Activated T-cell treated with anti-CD3 and anti-CD28 coated beads, Interleukin-2, amount 50 U/mL, for 24 hours (primary cell): Measurements from ENCODE around the gene SEPHS1.
A peak's percentile ranks its signal among the peaks of the same experiment; 100 is the strongest.
"Not testable (repeated sequence)": the region's sequence is repeated elsewhere in the genome, so short reads cannot be mapped to it uniquely, and the experiment has no call there.

Source experiments
- DNase-seq: peaks from one replicate; pipeline ENCODE4 v3.0.0-alpha.2; 2020
- H3K27ac Mint-ChIP-seq: 2 replicates; pipeline ENCODE4 v1.8.0; 2020; ENCODE audit warnings: mild to moderate bottlenecking, mixed read lengths
- H3K27me3 Mint-ChIP-seq: 2 replicates; pipeline ENCODE4 v1.8.0; 2020; ENCODE audit warnings: mixed read lengths
- H3K36me3 Mint-ChIP-seq: 2 replicates; pipeline ENCODE4 v1.8.0; 2020; ENCODE audit warnings: low read depth, mixed read lengths
- H3K4me1 Mint-ChIP-seq: 2 replicates; pipeline ENCODE4 v1.8.0; 2020; ENCODE audit warnings: low read depth, mixed read lengths
- H3K4me3 Mint-ChIP-seq: 2 replicates; pipeline ENCODE4 v1.8.0; 2020; ENCODE audit warnings: mild to moderate bottlenecking, moderate library complexity, mixed read lengths
- H3K9me3 Mint-ChIP-seq: 2 replicates; pipeline ENCODE4 v1.8.0; 2020; ENCODE audit warnings: mixed read lengths

The SEPHS1 gene

GRCh38 chr10:13298748-13299436, 49.2 kb downstream of the SEPHS1 start:
- H3K9me3 Mint-ChIP-seq, result no peaks in the 10 kb centered on the region
- H3K4me3 Mint-ChIP-seq, result peak overlapping the region; percentile 71
- no peak overlapping the region for H3K27ac Mint-ChIP-seq
- DNase-seq, result no peak
- H3K27me3 Mint-ChIP-seq, result no peaks in the 10 kb centered on the region
- H3K36me3 Mint-ChIP-seq, result peaks cover 11% of the 10 kb centered on the region
- peaks cover 29% of the 10 kb centered on the region for H3K4me1 Mint-ChIP-seq

DNA sequence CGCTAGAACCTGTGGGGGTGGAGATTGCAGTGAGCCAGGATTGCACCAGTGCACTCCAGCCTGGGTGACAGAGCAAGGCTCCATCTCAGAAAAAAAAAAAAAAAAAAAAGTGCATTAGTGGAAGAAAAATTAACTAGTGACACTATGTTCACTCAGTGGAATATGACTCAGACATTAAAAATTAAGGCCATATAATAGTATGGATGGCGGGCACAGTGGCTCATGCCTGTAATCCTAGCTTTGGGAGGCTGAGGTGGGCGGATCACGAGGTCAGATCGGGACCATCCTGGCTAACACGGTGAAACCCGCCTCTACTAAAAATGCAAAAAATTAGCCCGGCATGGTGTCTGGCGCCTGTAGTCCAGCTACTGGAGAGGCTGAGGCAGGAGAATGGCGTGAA, 51.6 kb downstream of the SEPHS1 start:
- peaks cover 16% of the 10 kb centered on the region for H3K4me1 Mint-ChIP-seq
- DNase-seq, result no peak
- H3K9me3 Mint-ChIP-seq, result no peaks in the 10 kb centered on the region

DNA sequence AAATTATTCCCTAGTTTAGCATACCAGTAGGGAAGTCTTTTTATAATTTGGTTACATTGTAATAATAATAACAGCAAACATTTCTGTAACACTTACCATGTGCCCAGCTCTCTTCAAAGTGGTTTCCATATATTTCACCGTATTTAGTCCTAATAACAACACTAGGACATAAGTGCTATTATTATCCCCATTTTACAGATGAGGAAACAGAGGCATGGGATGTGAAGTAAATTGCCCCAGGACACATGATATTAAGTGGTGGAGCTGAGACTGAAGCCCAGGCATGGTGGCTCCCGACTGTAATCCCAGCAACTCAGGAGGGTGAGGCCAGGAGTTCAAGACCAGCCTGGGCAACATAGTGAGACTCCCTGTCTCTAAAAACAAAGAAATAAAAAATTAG, 53.3 kb downstream of the SEPHS1 start:
- H3K9me3 Mint-ChIP-seq, result no peaks in the 10 kb centered on the region
- no peak overlapping the region for H3K4me3 Mint-ChIP-seq
- H3K27ac Mint-ChIP-seq, result no peak overlapping the region
- peaks cover 18% of the 10 kb centered on the region for H3K36me3 Mint-ChIP-seq
- peaks cover 5% of the 10 kb centered on the region for H3K4me1 Mint-ChIP-seq
- no peaks in the 10 kb centered on the region for H3K27me3 Mint-ChIP-seq
- no peak for DNase-seq

More for the DNA sequence above, 51.6 kb downstream of the SEPHS1 start:
- H3K4me3 Mint-ChIP-seq, result no peak overlapping the region
- H3K36me3 Mint-ChIP-seq, result peaks cover 18% of the 10 kb centered on the region
- no peak overlapping the region for H3K27ac Mint-ChIP-seq
- no peaks in the 10 kb centered on the region for H3K27me3 Mint-ChIP-seq

- Mint-ChIP-seq H3K4me1 (peaks cover 4% of the 10 kb centered on the region), H3K27me3 (no peaks in the 10 kb centered on the region), H3K27ac (no peak overlapping the region), H3K36me3 (peaks cover 27% of the 10 kb centered on the region), H3K4me3 (no peak overlapping the region), H3K9me3 (no peaks in the 10 kb centered on the region)
- no peak for DNase-seq
Observed at GRCh38 chr10:13291821-13292773, 56.0 kb downstream of the SEPHS1 start.

- H3K9me3 Mint-ChIP-seq, result no peaks in the 10 kb centered on the region
- H3K4me1 Mint-ChIP-seq, result peaks cover 4% of the 10 kb centered on the region
- H3K36me3 Mint-ChIP-seq, result peaks cover 29% of the 10 kb centered on the region
- no peak overlapping the region for H3K27ac Mint-ChIP-seq
- DNase-seq, result no peak
- H3K4me3 Mint-ChIP-seq, result no peak overlapping the region
- H3K27me3 Mint-ChIP-seq, result no peaks in the 10 kb centered on the region
Observed at GRCh38 chr10:13291061-13291460, 57.0 kb downstream of the SEPHS1 start.

GRCh38 chr10:13284050-13284449, 64.0 kb downstream of the SEPHS1 start:
- Mint-ChIP-seq H3K27ac (no peak overlapping the region), H3K9me3 (no peaks in the 10 kb centered on the region), H3K36me3 (peaks cover 39% of the 10 kb centered on the region), H3K4me3 (no peak overlapping the region), H3K4me1 (peaks cover 6% of the 10 kb centered on the region), H3K27me3 (no peaks in the 10 kb centered on the region)
- no peak for DNase-seq

DNA sequence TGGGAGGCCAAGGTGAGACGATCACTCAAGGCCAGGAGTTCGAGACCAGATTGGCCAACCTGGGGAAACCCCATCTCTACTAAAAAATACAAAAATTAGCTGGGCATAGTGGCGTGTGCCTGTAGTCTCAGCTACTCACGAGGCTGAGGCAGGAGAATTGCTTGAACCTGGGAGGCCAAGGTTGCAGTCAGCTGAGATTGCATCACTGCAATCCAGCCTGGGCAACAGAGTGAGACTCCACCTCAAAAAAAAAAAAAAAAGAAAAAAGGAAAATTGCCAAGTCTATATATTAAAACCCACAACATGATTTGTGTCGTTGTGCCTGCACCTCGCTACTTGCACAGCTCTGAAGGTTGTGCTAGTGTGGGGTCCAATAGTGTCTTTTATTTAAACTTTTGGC, 65.7 kb downstream of the SEPHS1 start:
- H3K27ac Mint-ChIP-seq, H3K4me1 Mint-ChIP-seq, H3K9me3 Mint-ChIP-seq, H3K4me3 Mint-ChIP-seq, H3K27me3 Mint-ChIP-seq, DNase-seq: not testable (repeated sequence)
- peaks cover 30% of the 10 kb centered on the region for H3K36me3 Mint-ChIP-seq

GRCh38 chr10:13276749-13277365, 71.2 kb downstream of the SEPHS1 start:
- H3K27me3 Mint-ChIP-seq, result no peaks in the 10 kb centered on the region
- DNase-seq, result no peak
- H3K9me3 Mint-ChIP-seq, result no peaks in the 10 kb centered on the region
- H3K4me1 Mint-ChIP-seq, result no peaks in the 10 kb centered on the region
- H3K36me3 Mint-ChIP-seq, result peaks cover 21% of the 10 kb centered on the region
- H3K4me3 Mint-ChIP-seq, result no peak overlapping the region
- H3K27ac Mint-ChIP-seq, result no peak overlapping the region

DNA sequence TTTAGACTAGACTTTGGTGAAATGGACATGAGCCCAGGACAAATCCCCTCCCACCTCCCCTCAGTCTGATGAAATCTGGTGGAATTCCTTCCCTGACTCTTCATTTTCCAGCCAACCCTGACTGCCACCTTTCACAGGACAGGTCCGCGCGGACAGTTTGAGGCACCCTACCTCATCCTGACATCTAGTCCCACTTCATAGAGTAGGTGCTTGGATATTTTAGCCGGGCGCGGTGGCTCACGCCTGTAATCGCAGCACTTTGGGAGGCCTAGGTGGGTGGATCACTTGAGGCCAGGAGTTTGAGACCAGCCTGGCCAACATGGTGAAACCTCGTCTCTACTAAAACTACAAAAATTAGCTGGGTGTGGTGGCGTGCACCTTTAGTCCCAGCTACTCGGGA, 71.9 kb downstream of the SEPHS1 start:
- DNase-seq, H3K4me3 Mint-ChIP-seq, H3K27ac Mint-ChIP-seq, H3K27me3 Mint-ChIP-seq, H3K4me1 Mint-ChIP-seq, H3K9me3 Mint-ChIP-seq: not testable (repeated sequence)
- H3K36me3 Mint-ChIP-seq, result peaks cover 17% of the 10 kb centered on the region

DNA sequence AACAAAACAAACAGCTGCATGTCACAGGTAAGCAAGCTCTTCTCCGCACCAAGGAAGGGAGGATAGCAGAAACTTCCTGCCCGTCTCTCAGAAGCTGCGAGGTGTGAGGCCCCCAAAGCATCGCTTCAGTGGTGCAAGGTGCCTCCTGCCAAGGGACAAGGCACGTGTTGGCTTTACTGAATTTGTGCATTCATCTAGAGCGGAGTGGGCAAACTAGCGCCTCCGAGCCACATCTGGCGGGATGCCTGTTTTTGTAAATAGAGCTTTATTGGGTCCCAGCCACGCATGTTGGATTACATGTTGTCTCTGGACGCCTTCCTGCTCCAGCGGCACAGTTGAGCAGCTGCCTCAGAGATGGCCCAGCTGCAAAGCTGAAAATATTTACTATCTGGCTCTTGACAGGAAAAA, 75.9 kb downstream of the SEPHS1 start:
- Mint-ChIP-seq H3K9me3 (no peaks in the 10 kb centered on the region), H3K27me3 (no peaks in the 10 kb centered on the region), H3K27ac (no peak overlapping the region), H3K4me3 (no peak overlapping the region), H3K4me1 (peaks cover 2% of the 10 kb centered on the region), H3K36me3 (no peaks in the 10 kb centered on the region)
- DNase-seq, result no peak

GRCh38 chr10:13271552-13272163, 76.4 kb downstream of the SEPHS1 start:
- Mint-ChIP-seq H3K27me3 (no peaks in the 10 kb centered on the region), H3K4me1 (peaks cover 2% of the 10 kb centered on the region), H3K4me3 (no peak overlapping the region), H3K36me3 (no peaks in the 10 kb centered on the region), H3K9me3 (no peaks in the 10 kb centered on the region), H3K27ac (no peak overlapping the region)
- DNase-seq, result peak; percentile 57

GRCh38 chr10:13270877-13271551, 77.1 kb downstream of the SEPHS1 start:
- Mint-ChIP-seq H3K9me3 (no peaks in the 10 kb centered on the region), H3K36me3 (no peaks in the 10 kb centered on the region), H3K27me3 (peaks cover 1% of the 10 kb centered on the region), H3K27ac (peak overlapping the region; percentile 13), H3K4me3 (no peak overlapping the region), H3K4me1 (peaks cover 2% of the 10 kb centered on the region)
- no peak for DNase-seq

- Mint-ChIP-seq H3K36me3 (no peaks in the 10 kb centered on the region), H3K9me3 (no peaks in the 10 kb centered on the region), H3K27ac (no peak overlapping the region), H3K4me3 (no peak overlapping the region), H3K4me1 (peaks cover 2% of the 10 kb centered on the region), H3K27me3 (peaks cover 8% of the 10 kb centered on the region)
- DNase-seq, result no peak
Observed at GRCh38 chr10:13268841-13269240, 79.3 kb downstream of the SEPHS1 start.

GRCh38 chr10:13268310-13268709, 79.8 kb downstream of the SEPHS1 start:
- no peak for DNase-seq
- H3K36me3 Mint-ChIP-seq, result no peaks in the 10 kb centered on the region
- H3K4me3 Mint-ChIP-seq, result no peak overlapping the region
- H3K9me3 Mint-ChIP-seq, result no peaks in the 10 kb centered on the region
- peaks cover 2% of the 10 kb centered on the region for H3K4me1 Mint-ChIP-seq
- no peak overlapping the region for H3K27ac Mint-ChIP-seq
- peaks cover 14% of the 10 kb centered on the region for H3K27me3 Mint-ChIP-seq
